SK-N-SH treated with all-trans-retinoic acid at 6 μM for 48 hours (cell line): Measurements from ENCODE around the gene SUGP2.

Experiments
- ARNTL ChIP-seq: fragments of 450-650 bp; formaldehyde crosslinking; IDR thresholded peaks from 2 replicates; pipeline ENCODE4 v1.5.0; 2020; ENCODE audit warnings: low read depth, mild to moderate bottlenecking, moderate library complexity, borderline replicate concordance
- CREB5 ChIP-seq: fragments of 250-450 bp; sonication (Bioruptor Pico); IDR thresholded peaks from 2 replicates; pipeline ENCODE4 v1.5.1; 2020; ENCODE audit warnings: low read depth, mild to moderate bottlenecking, moderate library complexity
- CSDC2 ChIP-seq: fragments of 250-450 bp; sonication (Bioruptor Pico); IDR thresholded peaks from 2 replicates; pipeline ENCODE4 v1.5.0; 2020; ENCODE audit warnings: mild to moderate bottlenecking, moderate library complexity
- ISL1 ChIP-seq: fragments of 250-450 bp; sonication (Bioruptor Pico); IDR thresholded peaks from 2 replicates; pipeline ENCODE4 v2.1.2; 2022; ENCODE audit warnings: mild to moderate bottlenecking, moderate library complexity
- OSR1 ChIP-seq: fragments of 250-450 bp; sonication (Bioruptor Pico); IDR thresholded peaks from 2 replicates; pipeline ENCODE4 v1.8.0; 2022; ENCODE audit warnings: moderate library complexity, mild to moderate bottlenecking, inconsistent platforms
- PATZ1 ChIP-seq: fragments of 250-450 bp; sonication (Bioruptor Pico); IDR thresholded peaks from 2 replicates; pipeline ENCODE4 v1.8.0; 2020; ENCODE audit warnings: mild to moderate bottlenecking, moderate library complexity, borderline replicate concordance
- TOX ChIP-seq: fragments of 250-450 bp; sonication (Bioruptor Pico); IDR thresholded peaks from 2 replicates; pipeline ENCODE4 v1.8.0; 2021; ENCODE audit warnings: mild to moderate bottlenecking, moderate library complexity, borderline replicate concordance

GRCh38 chr19:18980432-18981020 lies 52.8 kb downstream of the SUGP2 start:
- no peak for TF ChIP-seq ISL1
- TF ChIP-seq ARNTL (CRISPR knock-in tag) = no peak
- TF ChIP-seq PATZ1 (CRISPR knock-in tag) = no peak
- no peak for TF ChIP-seq CSDC2
- TF ChIP-seq OSR1 (CRISPR knock-in tag) = no peak
- TF ChIP-seq TOX (CRISPR knock-in tag) = no peak
- no peak for TF ChIP-seq CREB5 (CRISPR knock-in tag)
